ENCODE data around the gene CHEK2.
"Not testable (repeated sequence)": the region's sequence is repeated elsewhere in the genome, so short reads cannot be mapped to it uniquely, and the experiment has no call there.

The CHEK2 gene

DNA sequence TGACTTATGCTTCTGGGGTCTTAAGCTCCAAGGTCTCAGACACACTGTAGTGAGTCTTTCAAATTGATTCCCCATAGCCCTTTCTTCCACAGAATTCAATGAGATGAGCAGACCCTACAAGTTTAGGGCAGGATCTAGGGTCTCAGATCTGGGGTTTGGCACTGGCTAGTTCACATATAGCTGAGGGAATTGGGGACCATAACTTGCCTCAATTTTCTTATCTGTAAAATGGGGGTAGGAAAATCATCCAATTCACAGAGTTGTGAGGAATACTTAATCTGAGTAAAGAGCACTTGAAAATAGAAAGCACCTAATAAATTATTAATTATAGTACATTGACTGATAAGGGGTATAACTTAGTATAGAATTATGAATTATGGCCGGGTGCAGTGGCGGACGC is 25.0 kb upstream of the CHEK2 start:
- in situ Hi-C loops (cut with HindIII; ENCODE audit: low sequenced_read_pairs) = no loop called here
- TF ChIP-seq, protein P1, sequence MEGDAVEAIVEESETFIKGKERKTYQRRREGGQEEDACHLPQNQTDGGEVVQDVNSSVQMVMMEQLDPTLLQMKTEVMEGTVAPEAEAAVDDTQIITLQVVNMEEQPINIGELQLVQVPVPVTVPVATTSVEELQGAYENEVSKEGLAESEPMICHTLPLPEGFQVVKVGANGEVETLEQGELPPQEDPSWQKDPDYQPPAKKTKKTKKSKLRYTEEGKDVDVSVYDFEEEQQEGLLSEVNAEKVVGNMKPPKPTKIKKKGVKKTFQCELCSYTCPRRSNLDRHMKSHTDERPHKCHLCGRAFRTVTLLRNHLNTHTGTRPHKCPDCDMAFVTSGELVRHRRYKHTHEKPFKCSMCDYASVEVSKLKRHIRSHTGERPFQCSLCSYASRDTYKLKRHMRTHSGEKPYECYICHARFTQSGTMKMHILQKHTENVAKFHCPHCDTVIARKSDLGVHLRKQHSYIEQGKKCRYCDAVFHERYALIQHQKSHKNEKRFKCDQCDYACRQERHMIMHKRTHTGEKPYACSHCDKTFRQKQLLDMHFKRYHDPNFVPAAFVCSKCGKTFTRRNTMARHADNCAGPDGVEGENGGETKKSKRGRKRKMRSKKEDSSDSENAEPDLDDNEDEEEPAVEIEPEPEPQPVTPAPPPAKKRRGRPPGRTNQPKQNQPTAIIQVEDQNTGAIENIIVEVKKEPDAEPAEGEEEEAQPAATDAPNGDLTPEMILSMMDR (IDR thresholded peaks at IDR 0.05; ENCODE audit: low read depth, low read length) = no peak
- H3K4me3 ChIP-seq (ENCODE audit: low read depth, low read length) = no peak overlapping the region
- no peak for DNase-seq (ENCODE audit: low read depth, low spot score)

DNA sequence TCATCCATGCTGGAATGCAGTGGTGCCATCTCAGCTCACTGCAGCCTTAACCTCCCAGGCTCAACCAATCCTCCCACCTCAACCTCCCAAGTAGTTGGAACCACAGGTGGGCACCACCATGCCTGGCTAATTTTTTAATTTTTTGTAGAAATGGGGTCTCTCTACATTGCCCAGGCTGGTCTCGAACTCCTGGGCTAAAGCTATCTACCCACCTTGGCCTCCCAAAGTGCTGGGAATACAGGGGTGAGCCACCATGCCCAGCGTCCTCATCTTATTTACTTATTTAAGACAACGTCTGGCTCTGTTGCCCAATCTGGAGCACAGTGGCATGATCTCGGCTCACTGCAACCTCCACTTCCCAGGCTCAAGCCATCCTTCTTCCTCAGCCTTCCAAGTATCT is 20.4 kb upstream of the CHEK2 start:
- H3K4me3 ChIP-seq (ENCODE audit: low read depth, low read length); DNase-seq (ENCODE audit: low read depth, low spot score); in situ Hi-C loops (cut with HindIII; ENCODE audit: low sequenced_read_pairs): not testable (repeated sequence)

DNA sequence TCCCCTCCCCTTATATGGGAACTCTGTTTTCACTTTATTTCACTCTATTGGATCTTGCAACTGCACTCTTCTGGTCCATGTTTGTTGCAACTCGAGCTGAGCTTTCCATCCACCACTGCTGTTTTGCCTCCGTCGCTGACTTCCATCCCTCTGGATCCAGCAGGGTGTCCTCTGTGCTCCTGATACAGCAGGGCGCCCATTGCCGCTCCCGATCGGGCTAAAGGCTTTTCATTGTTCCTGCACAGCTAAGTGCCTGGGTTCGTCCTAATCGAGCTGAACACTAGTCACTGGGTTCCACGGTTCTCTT is 19.8 kb upstream of the CHEK2 start:
- in situ Hi-C loops (cut with HindIII; ENCODE audit: low sequenced_read_pairs) = no loop called here
- no peak overlapping the region for H3K4me3 ChIP-seq (ENCODE audit: low read depth, low read length)

DNA sequence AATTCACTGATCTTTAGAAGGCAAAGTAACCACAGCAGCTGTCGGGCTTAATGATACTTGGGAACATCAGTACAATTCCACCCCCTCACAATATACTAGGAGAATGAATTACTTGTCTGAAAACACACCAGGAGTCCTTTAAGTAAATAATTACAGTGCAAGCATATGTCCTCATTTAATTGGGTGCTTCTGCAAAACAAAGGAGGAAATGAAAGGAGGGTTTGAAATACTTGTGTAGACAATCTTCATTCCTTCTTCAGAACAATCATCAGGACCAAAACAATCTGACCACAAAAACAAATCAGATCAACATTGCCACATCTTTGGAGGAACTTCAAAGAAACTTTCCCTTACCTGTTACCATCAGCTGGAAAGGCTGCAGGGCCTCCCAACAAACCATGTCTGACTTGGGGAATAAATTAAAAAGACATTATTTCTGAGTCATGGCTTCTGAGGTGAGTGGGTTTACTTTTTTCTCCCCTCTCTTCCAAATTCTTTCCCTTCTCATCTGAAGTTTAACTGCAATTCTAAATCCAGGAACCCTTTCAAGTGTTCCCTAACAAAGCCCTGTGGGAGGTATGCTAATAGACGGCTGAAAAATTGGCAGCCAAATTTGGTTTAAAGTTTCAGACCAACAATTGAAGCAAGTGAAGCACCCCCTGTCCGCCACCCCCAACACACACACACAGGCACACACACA is 18.4 kb upstream of the CHEK2 start:
- TF ChIP-seq, protein P1 (IDR thresholded peaks at IDR 0.05; ENCODE audit: low read depth, low read length) = no peak
- in situ Hi-C loops (cut with HindIII; ENCODE audit: low sequenced_read_pairs) = no loop called here
- H3K4me3 ChIP-seq (ENCODE audit: low read depth, low read length) = no peak overlapping the region
- peak; percentile 27 for DNase-seq (ENCODE audit: low read depth, low spot score)

More for the DNA sequence above, 19.8 kb upstream of the CHEK2 start:
- no peak for DNase-seq (ENCODE audit: low read depth, low spot score)
- TF ChIP-seq, protein P1 (IDR thresholded peaks at IDR 0.05; ENCODE audit: low read depth, low read length) = no peak

DNA sequence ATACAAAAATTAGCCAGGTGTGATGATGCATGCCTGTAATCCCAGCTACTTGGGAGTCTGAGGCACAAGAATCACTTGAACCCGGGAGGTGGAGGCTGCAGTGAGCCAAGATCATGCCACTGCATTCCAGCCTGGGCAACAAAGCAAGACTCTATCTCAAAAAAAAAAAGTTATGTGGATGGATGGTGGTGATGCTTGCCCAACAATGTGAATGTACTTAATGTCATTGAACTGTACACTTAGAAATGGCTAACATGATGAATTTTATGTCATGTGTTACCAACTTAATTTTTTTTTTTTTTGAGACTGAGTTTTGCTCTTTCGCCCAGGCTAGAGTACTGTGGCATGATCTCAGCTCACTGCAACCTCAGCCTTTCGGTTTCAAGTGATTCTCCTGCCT is 12.9 kb upstream of the CHEK2 start:
- H3K4me3 ChIP-seq (ENCODE audit: low read depth, low read length); DNase-seq (ENCODE audit: low read depth, low spot score); in situ Hi-C loops (cut with HindIII; ENCODE audit: low sequenced_read_pairs): not testable (repeated sequence)

DNA sequence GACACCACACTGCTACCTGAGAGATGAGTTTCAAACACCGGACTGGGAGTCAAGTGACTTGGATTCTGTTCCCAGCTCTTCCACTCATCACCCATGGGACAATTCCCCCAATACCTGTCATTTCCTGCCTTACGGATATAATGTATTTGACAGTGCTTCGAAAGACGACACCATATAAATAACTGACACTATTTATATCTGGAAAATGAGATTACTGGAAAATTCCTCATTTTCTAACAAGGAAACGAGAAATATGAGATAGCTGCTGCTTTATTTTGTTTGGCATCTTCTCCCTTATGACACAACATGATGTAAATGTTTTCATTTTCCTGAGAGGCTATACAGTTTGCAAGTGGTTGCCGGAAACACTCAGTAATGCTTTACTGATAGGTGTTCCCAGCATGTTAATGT is 8.9 kb upstream of the CHEK2 start:
- peak; percentile 89 for DNase-seq (ENCODE audit: low read depth, low spot score)
- no peak overlapping the region for H3K4me3 ChIP-seq (ENCODE audit: low read depth, low read length)
- in situ Hi-C loops (cut with HindIII; ENCODE audit: low sequenced_read_pairs) = no loop called here
- TF ChIP-seq, protein P1 (IDR thresholded peaks at IDR 0.05; ENCODE audit: low read depth, low read length) = no peak

DNA sequence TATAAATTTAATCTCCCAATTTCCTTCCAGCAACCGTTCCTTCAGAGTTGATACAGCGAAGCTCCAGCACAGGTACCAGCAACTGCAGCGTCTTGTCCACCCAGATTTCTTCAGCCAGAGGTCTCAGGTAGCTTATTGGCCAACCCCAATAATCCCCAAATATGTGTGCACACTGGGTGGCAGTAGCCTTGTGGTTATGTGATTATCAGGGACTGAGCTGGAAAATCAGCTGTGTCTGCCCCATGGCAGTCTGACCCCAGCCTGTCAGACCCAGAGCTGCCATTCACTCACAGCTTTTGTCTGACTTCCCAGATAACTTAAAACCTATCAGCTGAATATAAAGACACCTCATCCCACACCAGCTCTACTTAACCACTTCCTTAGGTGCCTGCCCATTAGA is 2.2 kb upstream of the CHEK2 start:
- in situ Hi-C loops (cut with HindIII; ENCODE audit: low sequenced_read_pairs) = no loop called here
- no peak overlapping the region for H3K4me3 ChIP-seq (ENCODE audit: low read depth, low read length)
- TF ChIP-seq, protein P1 (IDR thresholded peaks at IDR 0.05; ENCODE audit: low read depth, low read length) = no peak
- no peak for DNase-seq (ENCODE audit: low read depth, low spot score)

DNA sequence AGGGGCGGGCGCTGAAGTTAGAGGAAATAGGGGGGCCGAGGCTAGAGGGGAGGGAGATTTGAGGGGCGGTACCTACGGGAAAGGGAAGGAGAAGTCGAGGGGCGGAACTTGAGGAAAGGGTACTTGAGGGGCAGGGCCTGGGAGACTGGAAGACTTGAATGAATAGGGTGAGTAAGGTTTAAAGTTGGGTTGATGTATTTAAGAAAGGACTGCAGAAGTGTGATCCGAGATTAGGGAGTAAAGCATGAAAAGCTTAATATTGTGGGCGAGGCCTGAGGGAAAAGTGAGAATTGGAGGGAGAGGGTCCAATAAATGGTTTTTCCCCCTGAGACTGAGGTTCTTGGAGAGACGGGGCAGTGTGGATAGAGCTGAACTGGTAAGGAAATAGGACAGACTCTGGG is 942 bp upstream of the CHEK2 start:
- in situ Hi-C loops (cut with HindIII; ENCODE audit: low sequenced_read_pairs) = no loop called here
- H3K4me3 ChIP-seq (ENCODE audit: low read depth, low read length) = peak overlapping the region; percentile 71
- no peak for DNase-seq (ENCODE audit: low read depth, low spot score)
- TF ChIP-seq, protein P1 (IDR thresholded peaks at IDR 0.05; ENCODE audit: low read depth, low read length) = no peak
